RPMI8226 (cell line): ENCODE results near the gene PEX19.

Experiments
- DNase-seq: peaks from one replicate; pipeline ENCODE4 v3.0.0-alpha.2; 2015

Gene PEX19

DNA sequence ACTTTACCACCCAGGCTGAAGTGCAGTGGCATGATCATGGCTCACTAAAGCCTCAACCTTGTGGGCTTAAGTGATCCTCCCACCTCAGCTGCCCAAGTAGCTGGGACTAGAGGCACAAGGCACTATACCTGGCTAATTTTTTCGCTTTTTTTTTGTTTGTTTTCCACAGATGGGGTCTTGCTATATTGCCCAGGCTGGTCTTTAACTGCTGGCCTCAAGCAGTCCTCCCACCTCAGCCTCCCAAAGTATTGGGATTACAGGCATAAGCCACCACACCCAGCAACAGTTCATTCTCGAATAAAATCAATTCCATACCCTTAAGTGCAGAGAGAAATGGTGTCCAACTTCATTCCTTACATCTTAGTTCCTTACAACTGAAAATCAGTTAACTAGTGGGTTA, 47.4 kb downstream of the PEX19 start:
- DNase-seq = no peak

DNA sequence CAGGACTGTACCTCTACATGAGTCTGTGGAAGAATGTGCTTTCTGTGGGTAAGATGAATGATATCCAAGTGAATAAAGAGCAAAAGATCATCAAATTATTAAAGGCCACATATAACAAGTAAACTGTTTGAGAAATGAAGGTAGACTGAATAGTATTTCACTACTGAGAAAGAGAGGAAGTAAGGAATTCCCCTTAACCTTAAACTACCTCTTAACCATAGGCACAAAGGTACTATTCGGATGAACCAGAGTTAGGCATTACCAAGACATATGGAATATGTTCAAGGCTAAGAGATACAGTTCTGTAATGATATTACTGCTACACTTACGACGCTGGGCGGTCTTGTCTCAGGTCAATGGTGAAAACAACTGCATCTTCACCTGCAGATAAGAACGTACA, 48.1 kb downstream of the PEX19 start:
- DNase-seq = no peak

DNA sequence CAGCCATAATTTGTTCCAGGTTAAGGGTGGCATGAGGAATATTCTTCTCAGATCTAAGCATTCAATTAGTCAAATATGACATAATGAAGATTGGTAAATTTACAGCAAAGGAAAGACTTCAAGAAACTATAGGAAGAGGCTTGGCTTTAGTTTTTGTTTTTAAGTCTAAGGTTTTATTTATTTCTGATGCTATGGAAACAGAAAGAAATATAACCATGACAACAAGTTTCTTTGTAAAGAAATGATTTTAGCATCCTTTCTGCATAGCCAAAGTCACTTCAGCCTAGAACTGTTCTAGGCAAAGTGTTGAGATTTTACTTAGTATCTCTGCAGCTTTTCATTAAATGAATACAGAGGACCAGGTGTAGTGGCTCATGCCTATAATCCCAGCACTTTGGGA, 52.0 kb downstream of the PEX19 start:
- DNase-seq = no peak

DNA sequence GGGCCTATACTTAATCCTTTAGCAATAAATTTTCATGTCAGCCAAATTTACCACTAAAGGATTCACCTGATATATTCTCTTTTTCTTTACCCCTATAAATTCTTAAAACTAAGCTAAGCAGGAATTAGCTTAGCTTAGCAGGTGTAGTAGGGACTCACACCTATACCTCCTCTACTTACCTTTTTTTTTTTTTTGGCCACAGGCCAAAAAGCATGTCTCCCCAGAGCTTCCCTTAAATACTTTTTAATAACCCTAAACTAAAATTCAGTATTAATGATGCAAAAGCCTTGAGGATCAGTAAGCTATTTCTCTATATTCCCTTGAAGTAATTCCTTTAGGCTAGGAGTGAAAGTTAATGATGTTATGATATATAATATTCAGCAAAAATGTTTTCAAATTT, 56.5 kb downstream of the PEX19 start:
- no peak for DNase-seq

DNA sequence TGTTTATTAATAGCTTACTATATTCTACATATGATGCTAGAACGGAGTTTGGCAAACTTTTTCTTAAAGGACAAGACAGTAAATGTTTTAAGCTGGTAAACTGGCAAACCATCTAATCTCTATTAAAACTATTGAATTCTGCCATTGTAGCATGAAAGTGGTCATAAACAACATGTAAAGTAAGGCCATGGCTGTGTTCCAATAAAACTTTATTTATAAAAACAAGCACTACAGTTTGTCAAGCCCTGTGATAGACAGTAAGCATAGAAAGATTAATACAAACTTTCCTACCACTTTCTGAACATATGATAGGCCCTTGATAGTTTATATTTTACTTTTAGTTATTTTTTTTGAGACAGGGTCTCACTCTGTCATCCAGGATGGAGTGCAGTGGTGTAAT, 57.4 kb downstream of the PEX19 start:
- no peak for DNase-seq

DNA sequence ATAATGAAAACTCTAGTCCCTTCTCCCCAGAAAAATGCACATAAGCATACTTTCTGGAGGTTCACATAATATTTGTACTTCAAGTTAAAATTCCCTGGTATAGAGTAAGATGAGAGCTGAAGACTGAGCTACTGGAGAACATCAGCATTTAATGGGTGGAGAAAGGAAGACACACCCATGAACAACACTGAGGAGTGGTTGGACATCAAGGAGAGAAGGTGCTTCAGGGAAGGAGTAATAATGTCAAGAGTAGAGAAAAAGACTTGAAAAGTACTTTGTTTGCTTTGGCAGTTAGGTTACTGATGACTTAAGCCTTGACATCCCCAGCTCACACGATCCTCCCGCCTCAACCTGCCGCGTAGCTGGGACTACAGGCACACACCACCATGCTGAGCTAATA, 57.9 kb downstream of the PEX19 start:
- DNase-seq = no peak
